ENCODE data around the gene GLT6D1.

The GLT6D1 gene

GRCh38 chr9:135587658-135588057 is 51.7 kb downstream of the GLT6D1 start:
- Histone ChIP-seq H3K4me1 (ENCODE audit: low read length) (0 out of 2 replicates have a peak, but pooled peaks cover 7% of the 10 kb centered on the region), H3F3A (ENCODE audit: insufficient read depth, low read length) (no peaks in the 10 kb centered on the region), H3K27me3 (replicated peaks; ENCODE audit: insufficient read depth, low read length) (no peaks in the 10 kb centered on the region), H3K4me2 (ENCODE audit: low read depth, low read length) (no peak overlapping the region), H2AFZ (ENCODE audit: low read length) (no peak overlapping the region), H3K9ac (ENCODE audit: low read length) (no peak overlapping the region), H3K9me2 (replicated peaks; ENCODE audit: insufficient read depth, low read length) (no peaks in the 10 kb centered on the region), H3K36me3 (replicated peaks; ENCODE audit: insufficient read depth, low read length) (no peaks in the 10 kb centered on the region), H3K9me3 (replicated peaks; ENCODE audit: insufficient read depth, low read length) (no peaks in the 10 kb centered on the region), H3K27ac (ENCODE audit: low read length) (no peak overlapping the region), H3K79me2 (ENCODE audit: low read length) (no peaks in the 10 kb centered on the region), H4K20me1 (ENCODE audit: insufficient read depth, low read length) (no peaks in the 10 kb centered on the region), H3K4me3 (ENCODE audit: low read length) (no peak overlapping the region)
- TF ChIP-seq, protein P1, sequence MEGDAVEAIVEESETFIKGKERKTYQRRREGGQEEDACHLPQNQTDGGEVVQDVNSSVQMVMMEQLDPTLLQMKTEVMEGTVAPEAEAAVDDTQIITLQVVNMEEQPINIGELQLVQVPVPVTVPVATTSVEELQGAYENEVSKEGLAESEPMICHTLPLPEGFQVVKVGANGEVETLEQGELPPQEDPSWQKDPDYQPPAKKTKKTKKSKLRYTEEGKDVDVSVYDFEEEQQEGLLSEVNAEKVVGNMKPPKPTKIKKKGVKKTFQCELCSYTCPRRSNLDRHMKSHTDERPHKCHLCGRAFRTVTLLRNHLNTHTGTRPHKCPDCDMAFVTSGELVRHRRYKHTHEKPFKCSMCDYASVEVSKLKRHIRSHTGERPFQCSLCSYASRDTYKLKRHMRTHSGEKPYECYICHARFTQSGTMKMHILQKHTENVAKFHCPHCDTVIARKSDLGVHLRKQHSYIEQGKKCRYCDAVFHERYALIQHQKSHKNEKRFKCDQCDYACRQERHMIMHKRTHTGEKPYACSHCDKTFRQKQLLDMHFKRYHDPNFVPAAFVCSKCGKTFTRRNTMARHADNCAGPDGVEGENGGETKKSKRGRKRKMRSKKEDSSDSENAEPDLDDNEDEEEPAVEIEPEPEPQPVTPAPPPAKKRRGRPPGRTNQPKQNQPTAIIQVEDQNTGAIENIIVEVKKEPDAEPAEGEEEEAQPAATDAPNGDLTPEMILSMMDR (IDR thresholded peaks at IDR 0.05; ENCODE audit: low read length) = no peak
- DNase-seq = no peak

DNA sequence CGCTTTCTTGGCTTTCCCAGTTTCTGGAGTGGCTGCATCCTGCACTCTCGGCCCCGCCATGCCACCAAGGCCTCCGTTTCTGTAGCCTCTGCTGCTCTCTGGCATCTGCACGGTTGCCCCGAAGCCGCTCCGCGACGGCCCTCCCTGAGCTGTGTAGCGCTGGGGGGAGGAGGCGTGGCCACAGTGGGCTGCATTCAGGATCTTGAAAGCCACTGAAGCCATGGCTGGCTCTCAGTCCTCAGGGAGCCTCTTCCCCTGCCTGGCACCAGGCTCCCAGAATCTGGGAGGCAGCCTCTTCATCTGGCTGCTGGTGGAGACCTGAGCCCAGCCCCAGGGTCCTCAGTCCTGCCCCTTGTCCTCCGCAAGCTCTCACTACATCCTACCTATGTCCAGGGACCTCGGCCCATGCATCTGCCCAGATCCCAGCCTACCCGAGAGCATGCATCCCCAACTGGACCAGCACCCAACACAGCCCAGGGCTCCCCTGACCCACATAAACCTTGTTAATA is 52.7 kb downstream of the GLT6D1 start:
- no peak overlapping the region for H3K9ac ChIP-seq (ENCODE audit: low read length)
- DNase-seq = no peak
- TF ChIP-seq EZH2 (optimal IDR thresholded peaks at IDR 0.05; ENCODE audit: low read depth, low read length) (no peak), EZH2phosphoT487 (IDR thresholded peaks at IDR 0.05; ENCODE audit: low read length) (no peak)
- TF ChIP-seq, protein P1 (IDR thresholded peaks at IDR 0.05; ENCODE audit: low read length) = no peak
- no peak overlapping the region for H3K27ac ChIP-seq (ENCODE audit: low read length)
- H3F3A ChIP-seq (ENCODE audit: insufficient read depth, low read length) = no peaks in the 10 kb centered on the region
- H3K36me3 ChIP-seq (replicated peaks; ENCODE audit: insufficient read depth, low read length) = no peaks in the 10 kb centered on the region
- H3K9me3 ChIP-seq (replicated peaks; ENCODE audit: insufficient read depth, low read length) = no peaks in the 10 kb centered on the region
- no peaks in the 10 kb centered on the region for H3K27me3 ChIP-seq (replicated peaks; ENCODE audit: insufficient read depth, low read length)
- no peaks in the 10 kb centered on the region for H3K9me2 ChIP-seq (replicated peaks; ENCODE audit: insufficient read depth, low read length)
- H3K4me1 ChIP-seq (ENCODE audit: low read length) = 0 out of 2 replicates have a peak, but pooled peaks cover 7% of the 10 kb centered on the region
- H3K4me2 ChIP-seq (ENCODE audit: low read depth, low read length) = no peak overlapping the region
- no peak overlapping the region for H3K4me3 ChIP-seq (ENCODE audit: low read length)
- no peaks in the 10 kb centered on the region for H4K20me1 ChIP-seq (ENCODE audit: insufficient read depth, low read length)
- H2AFZ ChIP-seq (ENCODE audit: low read length) = no peak overlapping the region
- no peaks in the 10 kb centered on the region for H3K79me2 ChIP-seq (ENCODE audit: low read length)

- no peak overlapping the region for H3K9ac ChIP-seq (ENCODE audit: low read length)
- no peak overlapping the region for H2AFZ ChIP-seq (ENCODE audit: low read length)
- TF ChIP-seq, protein P1 (IDR thresholded peaks at IDR 0.05; ENCODE audit: low read length) = no peak
- TF ChIP-seq EZH2phosphoT487 (IDR thresholded peaks at IDR 0.05; ENCODE audit: low read length) (no peak), EZH2 (optimal IDR thresholded peaks at IDR 0.05; ENCODE audit: low read depth, low read length) (no peak)
- H3K4me3 ChIP-seq (ENCODE audit: low read length) = no peak overlapping the region
- no peaks in the 10 kb centered on the region for H3K9me3 ChIP-seq (replicated peaks; ENCODE audit: insufficient read depth, low read length)
- H3K4me2 ChIP-seq (ENCODE audit: low read depth, low read length) = no peak overlapping the region
- no peak for DNase-seq
- H3K79me2 ChIP-seq (ENCODE audit: low read length) = no peaks in the 10 kb centered on the region
- no peaks in the 10 kb centered on the region for H3K36me3 ChIP-seq (replicated peaks; ENCODE audit: insufficient read depth, low read length)
- no peaks in the 10 kb centered on the region for H3K27me3 ChIP-seq (replicated peaks; ENCODE audit: insufficient read depth, low read length)
- peaks cover 21% of the 10 kb centered on the region for H3K4me1 ChIP-seq (ENCODE audit: low read length)
- peaks cover 10% of the 10 kb centered on the region for H3F3A ChIP-seq (ENCODE audit: insufficient read depth, low read length)
- H3K27ac ChIP-seq (ENCODE audit: low read length) = no peak overlapping the region
- H4K20me1 ChIP-seq (ENCODE audit: insufficient read depth, low read length) = no peaks in the 10 kb centered on the region
- H3K9me2 ChIP-seq (replicated peaks; ENCODE audit: insufficient read depth, low read length) = no peaks in the 10 kb centered on the region
Observed at GRCh38 chr9:135584934-135585333, 54.4 kb downstream of the GLT6D1 start.

All from MM.1S (cell line).